ENCODE results near the gene CDH19.

The CDH19 gene

GRCh38 chr18:66603941-66604627 is at the start of gene CDH19:
Gene CDH19, minus strand, starts transcription at chr18:66604090. Its CDS starts 31,886 bp downstream, at chr18:66572204.
- no peak for DNase-seq

- DNase-seq = no peak
Observed at GRCh38 chr18:66647671-66648070, 43.8 kb upstream of the CDH19 start.

GRCh38 chr18:66646609-66647008 is 42.7 kb upstream of the CDH19 start:
- no peak for DNase-seq

- DNase-seq = no peak
Observed at GRCh38 chr18:66645983-66646382, 42.1 kb upstream of the CDH19 start.

GRCh38 chr18:66641056-66641455 is 37.2 kb upstream of the CDH19 start:
- DNase-seq = no peak

GRCh38 chr18:66640431-66640830 is 36.5 kb upstream of the CDH19 start:
- DNase-seq = peak; percentile 64 to 78

- peak; percentile 93 for DNase-seq
Observed at GRCh38 chr18:66638856-66639629, 35.2 kb upstream of the CDH19 start.

GRCh38 chr18:66635342-66635741 is 31.5 kb upstream of the CDH19 start:
- DNase-seq = no peak

GRCh38 chr18:66632756-66633155 is 28.9 kb upstream of the CDH19 start:
- DNase-seq = no peak

GRCh38 chr18:66630831-66631230 is 26.9 kb upstream of the CDH19 start:
- DNase-seq = peak; percentile 42 to 55

- no peak for DNase-seq
Observed at GRCh38 chr18:66623821-66624220, 19.9 kb upstream of the CDH19 start.

GRCh38 chr18:66621816-66622576 is 18.1 kb upstream of the CDH19 start:
- DNase-seq = no peak

GRCh38 chr18:66616523-66616983 is 12.7 kb upstream of the CDH19 start:
- DNase-seq = peak; percentile 31 to 48

GRCh38 chr18:66615176-66615575 is 11.3 kb upstream of the CDH19 start:
- no peak for DNase-seq

GRCh38 chr18:66607632-66608031 is 3.7 kb upstream of the CDH19 start:
- DNase-seq = no peak

GRCh38 chr18:66601649-66602048 is 2.2 kb downstream of the CDH19 start:
- no peak for DNase-seq

GRCh38 chr18:66599190-66599589 is 4.7 kb downstream of the CDH19 start:
- no peak for DNase-seq

GRCh38 chr18:66587430-66587829 is 16.5 kb downstream of the CDH19 start:
- DNase-seq = no peak

- no peak for DNase-seq
Observed at GRCh38 chr18:66582211-66582610, 21.7 kb downstream of the CDH19 start.

- no peak for DNase-seq
Observed at GRCh38 chr18:66575263-66575662, 28.6 kb downstream of the CDH19 start.

GRCh38 chr18:66571845-66572244 is 32.0 kb downstream of the CDH19 start:
- no peak for DNase-seq

GRCh38 chr18:66566616-66567015 is 37.3 kb downstream of the CDH19 start:
- no peak for DNase-seq

GRCh38 chr18:66564236-66564635 is 39.7 kb downstream of the CDH19 start:
- no peak for DNase-seq

- DNase-seq = no peak
Observed at GRCh38 chr18:66562279-66562678, 41.6 kb downstream of the CDH19 start.
